HL-60 (cell line): ENCODE measurements around the gene RGMA.

Experiments
- DNase-seq, 2 experiments: peaks; one replicate each; pipeline ENCODE4 v3.0.0-alpha.2; 2010 to 2020; ENCODE audit warnings: low read depth in 1 of 2, low spot score in 1 of 2
- H3K27ac ChIP-seq: fragments of 250-450 bp; sonication (Bioruptor Pico); replicated peaks from 2 replicates; pipeline ENCODE4 v1.5.1; 2020; ENCODE audit warnings: mild to moderate bottlenecking, moderate library complexity
- H3K27me3 ChIP-seq: fragments of 250-450 bp; sonication (Bioruptor Pico); 2 replicates; pipeline ENCODE4 v1.5.1; 2021; ENCODE audit warnings: mild to moderate bottlenecking, moderate library complexity; ENCODE audit not compliant: insufficient read depth, poor library complexity, severe bottlenecking
- H3K4me3 ChIP-seq: replicated peaks from 2 replicates; pipeline ENCODE4 v1.5.1; 2011; ENCODE audit warnings: mild to moderate bottlenecking, control low read depth, low read length; ENCODE audit not compliant: insufficient read depth
- GABPA ChIP-seq: IDR thresholded peaks from 2 replicates; pipeline ENCODE4 v1.6.1; 2012; ENCODE audit warnings: low read depth
- POLR2AphosphoS5 ChIP-seq: IDR thresholded peaks from 2 replicates; pipeline ENCODE4 v1.6.1; 2012; ENCODE audit warnings: low read depth
- SPI1 ChIP-seq: IDR thresholded peaks from 2 replicates; pipeline ENCODE4 v1.6.1; 2012; ENCODE audit warnings: low read depth, mild to moderate bottlenecking, borderline replicate concordance
- TF ChIP-seq, protein P1 (sequence below): IDR thresholded peaks from one replicate; pipeline ENCODE4 v1.5.1; 2011; ENCODE audit warnings: low read length, control low read depth, inconsistent platforms; ENCODE audit not compliant: insufficient read depth
- TF ChIP-seq, protein P2 (sequence below): IDR thresholded peaks from 2 replicates; pipeline ENCODE4 v1.6.1; 2012; ENCODE audit warnings: low read depth; ENCODE audit not compliant: insufficient replicate concordance

RGMA gene

DNA sequence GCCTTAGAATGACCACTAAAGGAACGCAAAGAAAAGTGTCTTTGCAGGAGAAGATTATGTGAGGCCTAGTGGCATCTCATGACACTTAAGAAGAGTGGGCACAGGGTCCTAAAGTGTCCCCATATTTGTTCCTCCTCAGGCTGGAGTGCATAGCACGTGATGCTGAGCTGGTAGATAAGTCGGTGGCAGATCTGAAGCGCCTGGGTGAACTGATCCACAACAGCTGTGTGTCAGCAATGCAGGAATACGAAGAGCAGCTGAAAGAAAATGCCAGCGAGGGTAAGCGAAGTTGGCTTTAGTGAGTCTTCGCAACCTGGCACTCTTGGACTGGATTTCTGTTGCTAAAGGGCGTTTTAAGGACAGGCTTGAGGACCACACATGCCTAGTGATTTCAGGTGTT, 96.3 kb downstream of the RGMA start:
- DNase-seq = no peak
- TF ChIP-seq, protein P1, sequence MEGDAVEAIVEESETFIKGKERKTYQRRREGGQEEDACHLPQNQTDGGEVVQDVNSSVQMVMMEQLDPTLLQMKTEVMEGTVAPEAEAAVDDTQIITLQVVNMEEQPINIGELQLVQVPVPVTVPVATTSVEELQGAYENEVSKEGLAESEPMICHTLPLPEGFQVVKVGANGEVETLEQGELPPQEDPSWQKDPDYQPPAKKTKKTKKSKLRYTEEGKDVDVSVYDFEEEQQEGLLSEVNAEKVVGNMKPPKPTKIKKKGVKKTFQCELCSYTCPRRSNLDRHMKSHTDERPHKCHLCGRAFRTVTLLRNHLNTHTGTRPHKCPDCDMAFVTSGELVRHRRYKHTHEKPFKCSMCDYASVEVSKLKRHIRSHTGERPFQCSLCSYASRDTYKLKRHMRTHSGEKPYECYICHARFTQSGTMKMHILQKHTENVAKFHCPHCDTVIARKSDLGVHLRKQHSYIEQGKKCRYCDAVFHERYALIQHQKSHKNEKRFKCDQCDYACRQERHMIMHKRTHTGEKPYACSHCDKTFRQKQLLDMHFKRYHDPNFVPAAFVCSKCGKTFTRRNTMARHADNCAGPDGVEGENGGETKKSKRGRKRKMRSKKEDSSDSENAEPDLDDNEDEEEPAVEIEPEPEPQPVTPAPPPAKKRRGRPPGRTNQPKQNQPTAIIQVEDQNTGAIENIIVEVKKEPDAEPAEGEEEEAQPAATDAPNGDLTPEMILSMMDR = no peak
- TF ChIP-seq, protein P2, sequence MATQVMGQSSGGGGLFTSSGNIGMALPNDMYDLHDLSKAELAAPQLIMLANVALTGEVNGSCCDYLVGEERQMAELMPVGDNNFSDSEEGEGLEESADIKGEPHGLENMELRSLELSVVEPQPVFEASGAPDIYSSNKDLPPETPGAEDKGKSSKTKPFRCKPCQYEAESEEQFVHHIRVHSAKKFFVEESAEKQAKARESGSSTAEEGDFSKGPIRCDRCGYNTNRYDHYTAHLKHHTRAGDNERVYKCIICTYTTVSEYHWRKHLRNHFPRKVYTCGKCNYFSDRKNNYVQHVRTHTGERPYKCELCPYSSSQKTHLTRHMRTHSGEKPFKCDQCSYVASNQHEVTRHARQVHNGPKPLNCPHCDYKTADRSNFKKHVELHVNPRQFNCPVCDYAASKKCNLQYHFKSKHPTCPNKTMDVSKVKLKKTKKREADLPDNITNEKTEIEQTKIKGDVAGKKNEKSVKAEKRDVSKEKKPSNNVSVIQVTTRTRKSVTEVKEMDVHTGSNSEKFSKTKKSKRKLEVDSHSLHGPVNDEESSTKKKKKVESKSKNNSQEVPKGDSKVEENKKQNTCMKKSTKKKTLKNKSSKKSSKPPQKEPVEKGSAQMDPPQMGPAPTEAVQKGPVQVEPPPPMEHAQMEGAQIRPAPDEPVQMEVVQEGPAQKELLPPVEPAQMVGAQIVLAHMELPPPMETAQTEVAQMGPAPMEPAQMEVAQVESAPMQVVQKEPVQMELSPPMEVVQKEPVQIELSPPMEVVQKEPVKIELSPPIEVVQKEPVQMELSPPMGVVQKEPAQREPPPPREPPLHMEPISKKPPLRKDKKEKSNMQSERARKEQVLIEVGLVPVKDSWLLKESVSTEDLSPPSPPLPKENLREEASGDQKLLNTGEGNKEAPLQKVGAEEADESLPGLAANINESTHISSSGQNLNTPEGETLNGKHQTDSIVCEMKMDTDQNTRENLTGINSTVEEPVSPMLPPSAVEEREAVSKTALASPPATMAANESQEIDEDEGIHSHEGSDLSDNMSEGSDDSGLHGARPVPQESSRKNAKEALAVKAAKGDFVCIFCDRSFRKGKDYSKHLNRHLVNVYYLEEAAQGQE = no peak
- TF ChIP-seq GABPA (no peak), POLR2AphosphoS5 (no peak), SPI1 (no peak)
- H3K27me3 ChIP-seq = no peaks in the 10 kb centered on the region
- no peak overlapping the region for H3K27ac ChIP-seq
- H3K4me3 ChIP-seq = no peak overlapping the region

DNA sequence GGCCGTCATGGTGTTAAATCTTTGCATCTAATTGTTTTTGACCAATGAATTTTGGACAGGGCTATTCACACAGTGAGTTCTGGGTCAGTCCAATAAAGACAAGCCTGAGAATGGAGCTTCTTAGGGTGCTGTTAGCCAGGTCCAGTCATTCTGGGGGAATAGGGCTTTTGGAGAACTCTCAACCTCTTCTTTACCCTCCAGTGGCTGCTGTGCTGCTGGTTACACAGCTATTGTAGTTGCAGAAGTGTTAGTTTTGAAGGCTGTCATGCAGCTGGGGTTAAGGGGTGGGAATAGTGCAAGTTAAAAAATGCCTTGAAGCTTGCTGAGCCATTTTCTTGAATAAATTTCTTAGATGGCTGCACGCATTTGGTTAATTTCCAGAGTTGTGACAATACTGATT, 99.0 kb downstream of the RGMA start:
- H3K27me3 ChIP-seq = no peaks in the 10 kb centered on the region
- H3K27ac ChIP-seq = no peak overlapping the region
- H3K4me3 ChIP-seq = no peak overlapping the region
- DNase-seq = no peak
- TF ChIP-seq, protein P2 = no peak
- TF ChIP-seq POLR2AphosphoS5 (no peak), SPI1 (no peak), GABPA (no peak)
- TF ChIP-seq, protein P1 = no peak

DNA sequence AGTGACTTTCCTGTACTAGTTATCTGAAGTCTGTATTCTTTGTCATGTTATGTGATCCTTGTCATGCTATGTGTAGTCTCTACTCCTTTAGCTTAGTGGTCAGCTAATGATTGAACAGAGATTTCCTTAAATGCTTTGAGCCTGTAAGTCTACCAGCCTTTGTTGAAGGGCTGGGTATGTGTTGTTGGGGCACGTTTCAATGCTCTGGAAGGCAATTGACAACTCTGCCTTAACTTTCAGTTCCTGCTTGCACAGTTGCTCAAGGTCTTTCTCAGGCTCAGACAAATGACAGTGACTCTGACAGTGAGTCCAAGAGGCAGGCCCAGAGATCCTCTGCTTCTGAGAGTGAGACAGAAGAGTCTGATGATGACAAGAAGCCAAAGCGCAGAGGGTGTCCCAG, 99.5 kb downstream of the RGMA start:
- no peak for DNase-seq
- Histone ChIP-seq H3K4me3 (no peak overlapping the region), H3K27me3 (no peaks in the 10 kb centered on the region), H3K27ac (no peak overlapping the region)
- no peak for TF ChIP-seq POLR2AphosphoS5
- TF ChIP-seq, protein P2 = no peak
